ENCODE data around the gene PCLO. TPM values are rescaled to one million over a fixed set of nuclear protein-coding genes. Genes with fewer than 3 reads are reported as not detected.

PCLO gene
- total RNA-seq, 1 donor, result under 0.01 TPM

- no peak for TF ChIP-seq CTCF (IDR thresholded peaks at IDR 0.05; ENCODE audit: insufficient read depth, low read depth, low read length)
- no peak overlapping the region for H3K4me3 ChIP-seq (ENCODE audit: low read depth, low read length)
- DNase-seq (ENCODE audit: low read depth), result no peak
These were observed 19.6 kb downstream of the PCLO start for GRCh38 chr7:83143107-83143506.

- H3K4me3 ChIP-seq (ENCODE audit: low read depth, low read length), result no peak overlapping the region
- no peak for TF ChIP-seq CTCF (IDR thresholded peaks at IDR 0.05; ENCODE audit: insufficient read depth, low read depth, low read length)
- no peak for DNase-seq (ENCODE audit: low read depth)
These were observed 20.3 kb downstream of the PCLO start for GRCh38 chr7:83142365-83142764.

- no peak for TF ChIP-seq CTCF (IDR thresholded peaks at IDR 0.05; ENCODE audit: insufficient read depth, low read depth, low read length)
- DNase-seq (ENCODE audit: low read depth), result no peak
- no peak overlapping the region for H3K4me3 ChIP-seq (ENCODE audit: low read depth, low read length)
These were observed 20.8 kb downstream of the PCLO start for GRCh38 chr7:83141927-83142326.

GRCh38 chr7:83130623-83131545, 31.8 kb downstream of the PCLO start:
- DNase-seq (ENCODE audit: low read depth), result no peak
- H3K4me3 ChIP-seq (ENCODE audit: low read depth, low read length), result no peak overlapping the region
- TF ChIP-seq CTCF (IDR thresholded peaks at IDR 0.05; ENCODE audit: insufficient read depth, low read depth, low read length), result no peak

GRCh38 chr7:83130191-83130590, 32.5 kb downstream of the PCLO start:
- TF ChIP-seq CTCF (IDR thresholded peaks at IDR 0.05; ENCODE audit: insufficient read depth, low read depth, low read length), result no peak
- DNase-seq (ENCODE audit: low read depth), result no peak
- H3K4me3 ChIP-seq (ENCODE audit: low read depth, low read length), result no peak overlapping the region

GRCh38 chr7:83119494-83119893, 43.2 kb downstream of the PCLO start:
- H3K4me3 ChIP-seq (ENCODE audit: low read depth, low read length), result no peak overlapping the region
- no peak for DNase-seq (ENCODE audit: low read depth)
- no peak for TF ChIP-seq CTCF (IDR thresholded peaks at IDR 0.05; ENCODE audit: insufficient read depth, low read depth, low read length)
